Aorta (tissue), 5 donors: ENCODE measurements around the gene ZBTB32. TPM values are rescaled to one million over a fixed set of nuclear protein-coding genes. Genes with fewer than 3 reads are reported as not detected.

ENCODE experiments used
- ATAC-seq: fragments of 200-7000 bp; cut with Tn5 transposase; one replicate; pipeline ENCODE4 v1.9.1; 2022; ENCODE audit warnings: moderate library complexity; ENCODE audit not compliant: low FRiP score
- DNase-seq, 2 donors: peaks; one replicate each; pipeline ENCODE4 v3.0.0-alpha.2; 2020
- H3K27ac ChIP-seq, 2 donors: one replicate each; pipeline ENCODE4 v1.5.1; 2013; ENCODE audit warnings: low read length in 2 of 2, mild to moderate bottlenecking in 2 of 2, moderate library complexity in 2 of 2, control low read depth in 1 of 2, inconsistent platforms in 1 of 2, low read depth in 1 of 2
- H3K27me3 ChIP-seq, 2 donors: one replicate each; pipeline ENCODE4 v1.6.1; 2013; ENCODE audit warnings: control low read depth in 1 of 2, low read length in 1 of 2, mild to moderate bottlenecking in 1 of 2, moderate library complexity in 1 of 2; ENCODE audit not compliant: insufficient read depth in 2 of 2, control insufficient read depth in 1 of 2
- H3K36me3 ChIP-seq, 2 donors: one replicate each; pipeline ENCODE4 v1.6.1; 2013; ENCODE audit warnings: control low read depth in 1 of 2, low read length in 1 of 2, mild to moderate bottlenecking in 1 of 2; ENCODE audit not compliant: insufficient read depth in 2 of 2, control insufficient read depth in 1 of 2
- H3K4me1 ChIP-seq, 2 donors: one replicate each; pipeline ENCODE4 v1.6.1; 2013; ENCODE audit warnings: low read length in 2 of 2, control low read depth in 1 of 2, mild to moderate bottlenecking in 1 of 2, moderate library complexity in 1 of 2; ENCODE audit not compliant: insufficient read depth in 2 of 2, control insufficient read depth in 1 of 2
- H3K4me3 ChIP-seq, 2 donors: one replicate each; pipeline ENCODE4 v1.5.1; 2013; ENCODE audit warnings: low read length in 2 of 2, control low read depth in 1 of 2, mild to moderate bottlenecking in 1 of 2
- H3K9me3 ChIP-seq: one replicate; pipeline ENCODE4 v1.6.1; 2013; ENCODE audit warnings: mild to moderate bottlenecking, low read length; ENCODE audit not compliant: control insufficient read depth
- WGBS, 2 donors: extraction: QIAGEN DNeasy Blood & Tissue Kit; methylation state at CpG; one replicate each; pipeline ENCODE4 v1.1.7; 2013; 5-methylcytosine and 5-hydroxymethylcytosine counted together
- intact Hi-C, 2 donors: fragments of 100-400 bp; cut with DNase I; formaldehyde crosslinking; loops; one replicate each; pipeline versions ENCODE4 v1.14.2 to v1.15.0; 2022
- polyA plus RNA-seq, 2 donors: library from polyadenylated mRNA; stranded (reverse); fragments of 200-250 nt; gene quantifications; one replicate each; pipeline ENCODE4 v1.2.3, GENCODE V29; 2013
- total RNA-seq, 2 donors: library from RNA; stranded (reverse); fragmentation: NEBNext Ultra II Directional; extraction: Animal tissue kit (Norgen Biotek cat#: 25700); gene quantifications; one replicate each; pipeline ENCODE4 v1.2.1, GENCODE V29; 2021
- donor health status: healthy with polysubstance abuse.
- donor health status: Bipolar disorder and iron deficiency.
- donor health status: DM: no; HTN: no; CAD: no.
- donor health status: DM: no; HTN: no; CAD: no.
- donor health status: DM: yes; HTN: yes; CAD: no.

The ZBTB32 gene
- total and polyA plus RNA-seq, 4 donors: 0.19 TPM; not detected in 3

DNA sequence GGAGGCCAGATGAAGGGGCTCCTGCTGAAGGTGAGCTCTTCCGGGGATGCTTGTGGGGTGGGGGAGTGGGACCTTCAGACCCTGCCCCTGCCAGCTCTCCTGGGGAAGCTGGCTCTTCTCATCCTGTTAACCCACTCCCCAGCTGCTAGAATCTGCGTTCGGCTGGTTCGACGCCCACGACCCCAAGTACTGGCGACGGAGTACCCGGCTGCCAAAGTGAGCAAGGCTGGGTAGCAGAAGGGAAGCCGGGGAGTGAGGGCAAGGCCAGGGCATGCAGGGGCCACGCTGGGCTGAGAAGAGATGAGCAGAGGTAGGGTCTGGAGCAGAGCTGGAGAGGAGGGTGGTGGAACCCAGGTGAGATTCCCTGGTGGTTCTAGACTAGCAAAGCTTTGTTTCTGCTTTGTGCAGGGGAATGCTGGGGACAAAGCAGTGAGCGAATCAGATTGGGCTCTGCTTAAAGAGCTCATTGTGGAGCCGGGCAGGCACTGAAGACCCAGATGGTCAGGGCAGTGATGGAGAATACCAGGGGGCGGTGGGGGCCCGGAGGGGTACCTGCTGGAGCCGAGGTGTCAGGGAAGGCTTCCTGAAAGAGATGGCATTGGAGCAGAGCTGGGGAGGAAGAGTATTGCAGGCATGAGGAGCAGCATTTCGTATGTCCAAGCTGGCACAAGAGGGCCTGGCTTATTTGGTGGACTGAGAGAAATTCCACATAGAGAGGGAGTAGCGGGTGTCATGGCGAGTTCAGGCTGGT lies 23.8 kb downstream of the ZBTB32 start:
- Histone ChIP-seq H3K4me3 (no peak overlapping the region), H3K27me3 (no peaks in the 10 kb centered on the region), H3K9me3 (no peaks in the 10 kb centered on the region), H3K36me3 (peaks cover 0 to 23% of the 10 kb centered on the region in 2 donors), H3K4me1 (no peaks in the 10 kb centered on the region), H3K27ac (no peak overlapping the region)
- DNase-seq: no peak
- no peak for ATAC-seq
- 90 to 92% methylated on average over 19 of the region's 19 CpGs for WGBS, 2 donors
- intact Hi-C loops: no loop called here

DNA sequence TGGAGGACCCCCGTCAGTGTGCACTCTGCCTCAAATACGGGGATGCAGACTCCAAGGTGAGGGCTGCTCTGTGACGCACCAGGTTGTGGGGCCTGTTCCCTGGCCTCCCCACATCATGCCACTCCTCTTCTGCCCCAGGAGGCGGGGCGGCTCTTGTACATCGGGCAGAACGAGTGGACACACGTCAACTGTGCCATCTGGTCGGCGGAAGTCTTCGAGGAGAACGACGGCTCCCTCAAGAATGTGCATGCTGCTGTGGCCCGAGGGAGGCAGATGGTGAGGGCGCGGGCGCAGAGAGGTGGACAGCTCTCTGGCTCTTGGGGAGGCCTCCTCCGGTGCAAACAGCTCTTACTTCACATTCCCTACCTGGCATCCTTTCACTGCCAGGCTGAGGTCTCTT lies 24.7 kb downstream of the ZBTB32 start:
- H3K36me3 ChIP-seq: peaks cover 0 to 23% of the 10 kb centered on the region in 2 donors

DNA sequence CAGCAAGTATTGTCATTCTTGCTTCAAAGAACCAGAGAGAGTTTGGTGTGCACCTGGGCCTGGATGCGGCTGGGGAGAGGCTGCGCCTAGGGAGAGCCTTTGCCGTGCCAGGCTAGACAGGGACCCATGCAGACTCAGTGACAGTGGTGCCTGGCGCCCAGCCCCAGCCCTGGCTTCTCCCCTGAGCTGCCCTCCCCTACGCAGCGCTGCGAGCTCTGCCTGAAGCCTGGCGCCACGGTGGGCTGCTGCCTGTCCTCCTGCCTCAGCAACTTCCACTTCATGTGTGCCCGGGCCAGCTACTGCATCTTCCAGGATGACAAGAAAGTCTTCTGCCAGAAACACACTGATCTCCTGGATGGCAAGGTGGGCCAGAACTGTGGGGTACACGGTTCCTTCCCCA lies 25.4 kb downstream of the ZBTB32 start:
- intact Hi-C loops: no loop called here
- DNase-seq (no peak), ATAC-seq (no peak)
- peaks cover 0 to 20% of the 10 kb centered on the region in 2 donors for H3K36me3 ChIP-seq
- no peaks in the 10 kb centered on the region for H3K9me3 ChIP-seq
- H3K4me1 ChIP-seq: no peaks in the 10 kb centered on the region
- WGBS, 2 donors: 91 to 92% methylated on average over 11 of the region's 11 CpGs
- H3K27ac ChIP-seq: no peak overlapping the region
- no peaks in the 10 kb centered on the region for H3K27me3 ChIP-seq
- H3K4me3 ChIP-seq: no peak overlapping the region

More for the DNA sequence above, 24.7 kb downstream of the ZBTB32 start:
- no peaks in the 10 kb centered on the region for H3K4me1 ChIP-seq
- no peaks in the 10 kb centered on the region for H3K27me3 ChIP-seq
- no peak overlapping the region for H3K4me3 ChIP-seq
- DNase-seq (no peak), ATAC-seq (no peak)
- 87 to 89% methylated on average over 18 of the region's 18 CpGs for WGBS, 2 donors
- H3K9me3 ChIP-seq: no peaks in the 10 kb centered on the region
- no peak overlapping the region for H3K27ac ChIP-seq
- intact Hi-C loops: no loop called here

DNA sequence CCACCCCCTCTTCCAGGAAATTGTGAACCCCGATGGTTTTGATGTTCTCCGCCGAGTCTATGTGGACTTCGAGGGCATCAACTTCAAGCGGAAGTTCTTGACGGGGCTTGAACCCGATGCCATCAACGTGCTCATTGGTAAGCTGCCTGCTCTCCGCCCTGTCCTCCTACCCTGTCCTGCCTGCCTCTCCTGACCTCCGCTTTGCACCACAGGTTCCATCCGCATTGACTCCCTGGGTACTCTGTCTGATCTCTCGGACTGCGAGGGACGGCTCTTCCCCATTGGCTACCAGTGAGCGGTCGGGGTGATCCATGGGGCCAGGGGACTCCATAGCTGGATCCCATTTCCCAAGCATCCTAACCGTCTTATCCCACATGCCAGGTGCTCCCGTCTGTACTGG lies 26.0 kb downstream of the ZBTB32 start:
- no peak for DNase-seq
- WGBS, 2 donors: 92 to 95% methylated on average over 18 of the region's 18 CpGs

DNA sequence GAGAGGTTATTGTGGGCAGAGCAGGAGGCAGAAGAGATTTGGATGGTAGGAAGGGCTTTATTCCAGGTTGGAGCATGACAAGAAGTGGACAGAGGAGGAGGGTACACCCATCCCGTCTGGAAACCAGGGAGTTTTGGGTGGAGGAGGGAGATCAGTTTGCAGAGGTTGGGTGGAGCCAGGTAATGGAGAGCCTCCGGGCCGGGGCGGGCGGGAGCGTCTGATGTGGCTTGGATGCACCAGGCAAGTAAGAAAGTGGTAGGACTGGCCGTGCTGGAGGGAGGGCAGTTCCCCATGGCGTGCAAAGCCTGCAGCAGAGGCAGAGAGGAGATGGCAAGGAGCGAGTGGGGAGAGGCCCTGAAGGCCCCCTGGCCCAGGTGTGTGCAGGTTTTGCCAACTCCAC lies 27.0 kb downstream of the ZBTB32 start:
- ATAC-seq (no peak), DNase-seq (no peak)
- peaks cover 0 to 14% of the 10 kb centered on the region in 2 donors for H3K36me3 ChIP-seq
- no peak overlapping the region for H3K27ac ChIP-seq
- intact Hi-C loops: no loop called here
- WGBS, 2 donors: 82 to 85% methylated on average over 9 of the region's 9 CpGs
- H3K27me3 ChIP-seq: no peaks in the 10 kb centered on the region
- H3K9me3 ChIP-seq: no peaks in the 10 kb centered on the region
- H3K4me1 ChIP-seq: no peaks in the 10 kb centered on the region
- no peak overlapping the region for H3K4me3 ChIP-seq

More for the DNA sequence above, 26.0 kb downstream of the ZBTB32 start:
- no peaks in the 10 kb centered on the region for H3K9me3 ChIP-seq
- H3K27me3 ChIP-seq: no peaks in the 10 kb centered on the region
- intact Hi-C loops: no loop called here
- no peak overlapping the region for H3K27ac ChIP-seq
- no peak for ATAC-seq
- no peaks in the 10 kb centered on the region for H3K4me1 ChIP-seq
- peaks cover 0 to 17% of the 10 kb centered on the region in 2 donors for H3K36me3 ChIP-seq
- H3K4me3 ChIP-seq: no peak overlapping the region

DNA sequence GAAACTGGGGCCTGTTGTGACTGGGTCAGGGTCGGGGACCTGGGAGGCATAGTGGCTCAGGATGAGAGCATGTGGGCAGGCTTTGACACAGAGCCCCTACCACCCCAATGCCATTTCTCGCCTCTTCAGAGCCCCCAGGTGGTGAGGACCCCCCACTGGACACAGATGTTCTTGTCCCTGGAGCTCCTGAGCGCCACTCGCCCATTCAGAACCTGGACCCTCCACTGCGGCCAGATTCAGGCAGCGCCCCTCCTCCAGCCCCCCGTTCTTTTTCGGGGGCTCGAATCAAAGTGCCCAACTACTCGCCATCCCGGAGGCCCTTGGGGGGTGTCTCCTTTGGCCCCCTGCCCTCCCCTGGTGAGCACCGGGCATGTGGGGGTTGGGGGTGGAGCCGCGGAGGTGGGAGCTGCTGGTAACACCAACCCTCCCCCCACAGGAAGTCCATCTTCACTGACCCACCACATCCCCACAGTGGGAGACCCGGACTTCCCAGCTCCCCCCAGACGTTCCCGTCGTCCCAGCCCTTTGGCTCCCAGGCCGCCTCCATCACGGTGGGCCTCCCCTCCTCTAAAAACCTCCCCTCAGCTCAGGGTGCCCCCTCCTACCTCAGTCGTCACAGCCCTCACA lies 27.5 kb downstream of the ZBTB32 start:
- peaks cover 0 to 14% of the 10 kb centered on the region in 2 donors for H3K36me3 ChIP-seq

DNA sequence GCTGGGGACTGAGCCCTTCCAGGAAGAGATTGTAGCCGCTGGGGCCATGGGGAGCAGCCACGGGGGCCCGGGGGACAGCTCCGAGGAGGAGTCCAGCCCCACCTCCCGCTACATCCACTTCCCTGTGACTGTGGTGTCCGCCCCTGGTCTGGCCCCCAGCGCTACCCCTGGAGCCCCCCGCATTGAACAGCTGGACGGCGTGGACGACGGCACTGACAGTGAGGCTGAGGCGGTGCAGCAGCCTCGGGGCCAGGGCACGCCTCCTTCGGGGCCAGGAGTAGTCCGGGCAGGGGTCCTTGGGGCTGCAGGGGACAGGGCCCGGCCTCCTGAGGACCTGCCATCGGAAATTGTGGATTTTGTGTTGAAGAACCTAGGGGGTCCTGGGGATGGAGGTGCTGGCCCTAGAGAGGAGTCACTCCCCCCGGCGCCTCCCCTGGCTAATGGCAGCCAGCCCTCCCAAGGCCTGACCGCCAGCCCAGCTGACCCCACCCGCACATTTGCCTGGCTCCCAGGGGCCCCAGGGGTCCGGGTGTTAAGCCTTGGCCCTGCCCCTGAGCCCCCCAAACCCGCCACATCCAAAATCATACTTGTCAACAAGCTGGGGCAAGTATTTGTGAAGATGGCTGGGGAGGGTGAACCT lies 28.3 kb downstream of the ZBTB32 start:
- ATAC-seq: no peak
- intact Hi-C loops: no loop called here

More for the DNA sequence above, 27.5 kb downstream of the ZBTB32 start:
- intact Hi-C loops: no loop called here
- 81 to 85% methylated on average over 20 to 21 of the region's 21 CpGs for WGBS, 2 donors
- Histone ChIP-seq H3K27ac (no peak overlapping the region), H3K27me3 (no peaks in the 10 kb centered on the region), H3K4me3 (no peak overlapping the region), H3K4me1 (no peaks in the 10 kb centered on the region), H3K9me3 (no peaks in the 10 kb centered on the region)
- DNase-seq (no peak), ATAC-seq (no peak)

DNA sequence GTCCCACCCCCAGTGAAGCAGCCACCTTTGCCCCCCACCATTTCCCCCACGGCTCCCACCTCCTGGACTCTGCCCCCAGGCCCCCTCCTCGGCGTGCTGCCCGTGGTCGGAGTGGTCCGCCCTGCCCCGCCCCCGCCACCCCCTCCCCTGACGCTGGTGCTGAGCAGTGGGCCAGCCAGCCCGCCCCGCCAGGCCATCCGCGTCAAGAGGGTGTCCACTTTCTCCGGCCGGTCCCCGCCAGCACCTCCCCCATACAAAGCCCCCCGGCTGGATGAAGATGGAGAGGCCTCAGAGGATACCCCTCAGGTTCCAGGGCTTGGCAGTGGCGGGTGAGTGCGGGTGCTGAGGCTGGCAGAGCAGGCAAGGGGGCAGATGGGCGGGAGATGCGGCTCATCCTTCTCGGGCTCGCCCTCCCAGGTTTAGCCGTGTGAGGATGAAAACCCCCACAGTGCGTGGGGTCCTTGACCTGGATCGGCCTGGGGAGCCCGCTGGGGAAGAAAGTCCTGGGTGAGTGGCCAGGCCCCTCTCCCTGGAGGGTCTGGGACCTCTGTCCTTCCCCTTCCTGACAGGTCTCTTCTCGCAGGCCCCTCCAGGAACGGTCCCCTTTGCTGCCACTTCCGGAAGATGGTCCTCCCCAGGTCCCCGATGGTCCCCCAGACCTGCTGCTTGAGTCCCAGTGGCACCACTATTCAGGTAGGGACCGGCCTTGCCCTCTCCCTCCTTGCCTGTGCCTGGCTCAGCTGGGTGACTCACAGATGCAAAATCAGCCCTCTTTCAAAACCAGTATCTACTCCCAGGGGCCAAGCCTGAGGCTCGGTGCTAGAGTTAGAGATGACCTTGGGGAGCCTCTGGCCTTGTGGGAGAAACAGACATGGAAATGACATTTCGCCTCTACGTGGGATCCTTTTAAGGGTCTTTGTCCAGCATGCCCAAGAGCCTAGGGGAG lies 29.1 kb downstream of the ZBTB32 start:
- no peak overlapping the region for H3K27ac ChIP-seq
- WGBS, 2 donors: 86 to 88% methylated on average over 35 of the region's 35 CpGs
- intact Hi-C loops: no loop called here
- no peaks in the 10 kb centered on the region for H3K27me3 ChIP-seq
- H3K4me3 ChIP-seq: no peak overlapping the region
- peaks cover under 1 to 14% of the 10 kb centered on the region in 2 donors for H3K36me3 ChIP-seq
- no peaks in the 10 kb centered on the region for H3K4me1 ChIP-seq
- ATAC-seq (no peak), DNase-seq (peak in 1 of 2 donors; percentile 63)
- H3K9me3 ChIP-seq: no peaks in the 10 kb centered on the region

More for the DNA sequence above, 28.3 kb downstream of the ZBTB32 start:
- WGBS, 2 donors: 85 to 86% methylated on average over 22 to 25 of the region's 25 CpGs
- peak in 1 of 2 donors; percentile 72 for DNase-seq
- Histone ChIP-seq H3K4me3 (no peak overlapping the region), H3K27ac (no peak overlapping the region), H3K4me1 (no peaks in the 10 kb centered on the region), H3K9me3 (no peaks in the 10 kb centered on the region), H3K36me3 (peaks cover 0 to 14% of the 10 kb centered on the region in 2 donors), H3K27me3 (no peaks in the 10 kb centered on the region)
